D721Med (cell line): ENCODE data around the gene ATP5IF1.

Experiments
- DNase-seq: peaks from one replicate; pipeline ENCODE4 v3.0.0; 2011; ENCODE audit warnings: low spot score; ENCODE audit not compliant: insufficient read length
- FAIRE-seq: peaks from 2 replicates; lab custom pipeline; 2011; peaks lifted over from hg19 to GRCh38; lab: Jason Lieb, UNC
- CTCF ChIP-seq: IDR thresholded peaks from 2 replicates; pipeline ENCODE4 v1.5.1; 2012; ENCODE audit warnings: mild to moderate bottlenecking, control low read depth; ENCODE audit not compliant: insufficient read depth; ENCODE audit errors: missing control alignments

Gene ATP5IF1

DNA sequence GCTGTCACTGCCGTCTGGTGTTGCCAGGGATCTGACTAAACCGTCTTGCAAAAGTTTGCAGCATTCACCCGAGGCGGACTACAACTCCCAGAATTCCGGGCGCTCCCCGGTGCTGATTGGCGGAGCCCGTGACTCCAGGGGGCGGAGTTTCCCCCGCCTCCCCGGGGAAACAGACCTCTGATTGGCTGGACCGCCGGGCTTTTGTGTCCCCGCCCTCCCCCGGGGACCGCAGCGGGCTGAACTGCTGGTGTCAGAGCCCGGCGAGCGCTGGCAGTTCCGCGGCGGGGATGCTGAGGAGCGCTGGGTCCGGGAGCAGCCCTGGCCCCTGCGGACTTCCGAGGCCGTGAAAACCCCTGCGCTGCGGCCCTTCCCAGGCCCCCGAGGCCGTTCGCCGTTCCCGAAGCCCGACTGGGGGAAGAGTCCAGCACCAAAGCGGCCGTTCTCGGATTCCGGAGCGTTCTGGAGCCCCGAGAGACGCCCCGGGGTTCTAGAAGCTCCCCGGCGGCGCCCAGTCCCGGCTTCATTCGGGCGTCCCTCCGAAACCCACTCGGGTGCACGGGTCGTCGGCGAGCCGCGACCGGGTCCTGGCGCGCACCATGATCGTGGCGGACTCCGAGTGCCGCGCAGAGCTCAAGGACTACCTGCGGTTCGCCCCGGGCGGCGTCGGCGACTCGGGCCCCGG, 23.5 kb downstream of the ATP5IF1 start, which contains the start of gene SESN2:
TSS of gene SESN2 (plus strand) at position 267 of the 682 bp plus-strand sequence. CDS start at position 597, 330 bp downstream.
- DNase-seq: peak; percentile 74
- TF ChIP-seq CTCF: no peak
- FAIRE-seq: no peak

DNA sequence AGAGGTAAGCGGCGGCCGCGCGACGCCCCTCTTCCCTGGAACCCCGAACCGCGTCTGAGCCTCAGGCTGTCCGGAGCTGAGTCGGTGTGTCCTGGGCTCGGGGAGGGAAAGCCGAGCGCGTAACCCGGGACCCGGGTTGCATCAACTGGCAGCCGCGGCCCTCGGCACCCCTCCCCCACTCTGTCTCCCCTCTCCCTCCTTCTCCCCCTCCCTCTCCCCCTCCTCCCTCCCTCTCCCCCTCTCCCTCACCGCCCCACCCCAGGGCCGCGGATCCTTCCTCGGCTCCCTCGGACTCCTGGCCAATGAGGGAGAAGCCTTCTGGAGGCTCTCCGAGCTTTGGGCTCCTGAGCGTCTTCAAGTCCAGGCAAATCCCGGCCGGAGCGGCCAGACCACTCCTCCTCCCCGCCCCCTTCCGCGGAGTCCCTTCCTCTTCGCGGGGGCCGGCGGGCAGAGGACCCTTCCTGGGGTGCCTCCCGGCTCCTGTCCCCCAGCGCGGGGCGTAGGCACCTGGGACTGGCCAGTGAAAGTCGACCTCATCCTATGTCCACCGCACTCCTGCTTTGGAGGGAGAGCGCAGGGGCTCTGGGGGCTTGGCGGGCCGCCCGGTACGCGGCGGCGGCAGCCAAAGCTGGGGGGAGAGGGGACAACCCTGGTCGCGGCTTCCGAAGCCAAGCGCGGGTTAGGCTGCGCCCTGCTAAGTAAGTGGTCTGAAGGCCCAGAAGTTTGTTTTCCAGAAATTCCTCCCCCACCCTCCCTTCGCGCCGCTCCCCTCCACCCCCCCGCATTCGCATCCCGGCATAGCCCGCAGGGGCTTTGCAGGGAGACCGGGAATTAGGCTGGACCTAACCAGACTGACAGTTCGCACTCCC, 24.2 kb downstream of the ATP5IF1 start:
- TF ChIP-seq CTCF: no peak
- DNase-seq (no peak), FAIRE-seq (no peak)

GRCh38 chr1:28260803-28261174, 24.9 kb downstream of the ATP5IF1 start:
- no peak for DNase-seq
- no peak for FAIRE-seq
- TF ChIP-seq CTCF: no peak

DNA sequence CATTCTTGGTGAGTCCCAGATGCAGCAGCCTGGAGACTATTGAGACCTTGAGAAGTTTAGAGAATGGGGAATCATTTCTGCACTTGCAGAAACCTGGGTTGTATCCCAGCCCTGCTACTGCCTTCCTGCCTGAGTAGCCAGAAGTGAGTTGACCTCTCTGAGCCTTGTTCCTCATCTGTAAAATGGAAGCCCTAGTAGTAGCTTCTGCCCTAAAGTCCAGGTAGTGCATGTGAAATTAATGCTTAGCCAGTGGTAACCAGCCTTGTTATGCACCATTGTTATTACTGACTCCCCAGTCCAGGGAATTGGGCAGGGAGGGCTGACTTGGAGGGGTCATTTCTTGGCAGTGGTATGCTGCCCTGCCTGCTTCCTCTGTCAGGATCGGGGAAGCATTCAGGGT, 29.0 kb downstream of the ATP5IF1 start:
- no peak for TF ChIP-seq CTCF
- no peak for FAIRE-seq
- DNase-seq: no peak

DNA sequence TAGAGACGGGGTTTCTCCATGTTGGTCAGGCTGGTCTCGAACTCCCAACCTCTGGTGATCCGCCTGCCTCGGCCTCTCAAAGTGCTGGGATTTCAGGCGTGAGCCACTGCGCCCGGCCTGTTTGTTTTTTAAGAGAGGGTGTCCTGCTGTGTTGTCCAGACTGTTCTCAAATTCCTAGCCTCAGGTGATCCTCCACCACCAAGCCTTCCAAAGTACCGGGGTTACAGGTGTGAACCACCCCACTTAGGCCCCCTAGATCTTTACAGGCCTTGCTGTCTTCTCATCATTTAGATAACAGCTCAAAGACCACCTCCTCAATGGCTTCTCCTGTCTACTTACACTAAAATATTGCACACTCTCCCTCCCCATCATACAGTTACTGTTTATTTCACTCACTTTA, 29.7 kb downstream of the ATP5IF1 start:
- FAIRE-seq (no peak), DNase-seq (no peak)
- no peak for TF ChIP-seq CTCF

GRCh38 chr1:28266920-28267322, 31.0 kb downstream of the ATP5IF1 start:
- no peak for FAIRE-seq
- DNase-seq: no peak
- TF ChIP-seq CTCF: no peak
